CD1c-positive myeloid dendritic cell (primary cell): ENCODE results near the gene CARD11.

Experiments
- DNase-seq: peaks from one replicate; pipeline ENCODE4 v3.0.0-alpha.2; 2016; ENCODE audit errors: extremely low spot score

Gene CARD11

GRCh38 chr7:2982831-2983230, 60.8 kb downstream of the CARD11 start:
- DNase-seq = peak; percentile 34

- no peak for DNase-seq
Measured at GRCh38 chr7:2982401-2982800, 61.3 kb downstream of the CARD11 start.

DNA sequence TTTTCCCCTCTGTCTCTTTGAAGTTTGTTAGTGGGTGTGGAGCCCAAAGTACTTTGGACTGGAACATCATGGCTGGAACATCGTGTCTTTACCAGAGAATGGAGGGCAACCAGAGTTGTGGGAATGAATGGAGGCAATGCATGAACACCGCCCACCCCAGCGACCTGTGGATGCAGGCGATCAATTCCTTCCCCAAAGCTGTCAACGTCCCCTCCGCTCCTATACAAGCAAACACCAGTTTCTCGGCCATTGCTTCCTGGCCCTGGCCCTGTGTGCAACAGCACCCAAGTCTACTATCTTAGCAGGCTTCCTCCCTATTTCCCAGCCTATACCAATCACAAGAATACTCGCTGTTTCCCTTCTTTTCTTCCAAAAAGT, 62.6 kb downstream of the CARD11 start:
- DNase-seq = no peak

- DNase-seq = peak; percentile 61
Measured at GRCh38 chr7:2980401-2981102, 63.1 kb downstream of the CARD11 start.

- DNase-seq = no peak
Measured at GRCh38 chr7:2979951-2980350, 63.7 kb downstream of the CARD11 start.

- DNase-seq = no peak
Measured at GRCh38 chr7:2979201-2979631, 64.5 kb downstream of the CARD11 start.

DNA sequence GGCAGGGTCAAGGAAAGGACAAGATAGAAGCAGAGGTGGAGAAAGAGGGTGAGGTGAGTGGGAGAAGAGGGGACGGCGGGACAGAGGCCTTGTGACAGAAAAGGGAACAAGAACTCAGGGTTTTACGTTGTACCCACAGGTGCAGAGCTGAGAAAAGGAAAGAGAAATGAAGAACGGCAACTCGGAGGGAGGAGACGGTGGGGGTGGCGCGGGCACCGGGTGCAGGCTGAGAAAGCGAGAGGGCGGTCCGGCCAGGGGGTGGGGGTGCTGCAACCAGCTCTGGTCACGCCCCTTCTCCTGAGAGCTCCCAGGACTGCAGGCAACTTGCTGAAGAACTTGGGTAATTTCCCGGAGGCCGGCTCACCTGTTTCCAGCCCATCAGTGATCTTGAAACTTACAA, 65.3 kb downstream of the CARD11 start:
- DNase-seq = peak; percentile 35

DNA sequence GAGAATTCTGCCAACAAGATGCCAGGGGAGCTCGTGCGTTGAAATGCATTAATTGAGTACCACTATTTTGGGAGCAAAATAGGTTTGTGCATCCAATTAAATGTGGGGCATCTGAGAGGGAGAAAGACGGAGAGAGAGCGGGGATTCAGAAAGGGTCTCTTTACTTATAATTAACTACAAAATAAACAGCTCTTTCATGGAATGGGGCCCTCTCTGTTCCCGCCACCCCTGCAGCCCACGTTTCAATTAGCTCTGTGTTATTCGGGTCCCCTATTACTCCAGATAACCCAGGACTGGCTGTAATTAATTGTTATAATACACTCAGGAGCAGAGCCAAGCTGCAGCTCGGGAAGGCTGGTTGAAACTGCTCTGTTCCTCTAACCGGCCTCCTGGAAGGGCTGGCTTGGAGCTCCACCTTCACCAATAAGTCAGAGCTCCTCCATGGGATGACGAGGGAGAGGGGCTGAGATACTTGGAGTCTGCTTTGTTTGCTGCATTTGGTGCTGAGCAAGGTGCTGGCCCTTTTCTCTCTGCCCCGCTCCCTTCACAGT, 67.8 kb downstream of the CARD11 start:
- DNase-seq = no peak

GRCh38 chr7:2974093-2974819, 69.4 kb downstream of the CARD11 start:
- no peak for DNase-seq

DNA sequence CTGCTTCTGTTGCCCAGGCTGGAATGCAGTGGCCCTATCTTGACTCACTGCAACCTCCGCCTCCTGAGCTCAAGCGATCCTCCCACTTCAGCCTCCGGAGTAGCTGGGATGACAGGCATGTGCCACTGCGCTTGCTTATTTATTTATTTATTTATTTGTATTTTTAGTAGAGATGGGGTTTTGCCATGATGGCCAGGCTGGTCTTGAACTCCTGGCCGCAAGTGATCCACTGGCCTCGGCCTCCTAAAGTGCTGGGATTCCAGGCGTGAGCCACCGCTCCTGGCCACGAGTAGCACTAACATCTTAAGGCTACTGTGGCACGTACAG, 70.9 kb downstream of the CARD11 start:
- DNase-seq = no peak

DNA sequence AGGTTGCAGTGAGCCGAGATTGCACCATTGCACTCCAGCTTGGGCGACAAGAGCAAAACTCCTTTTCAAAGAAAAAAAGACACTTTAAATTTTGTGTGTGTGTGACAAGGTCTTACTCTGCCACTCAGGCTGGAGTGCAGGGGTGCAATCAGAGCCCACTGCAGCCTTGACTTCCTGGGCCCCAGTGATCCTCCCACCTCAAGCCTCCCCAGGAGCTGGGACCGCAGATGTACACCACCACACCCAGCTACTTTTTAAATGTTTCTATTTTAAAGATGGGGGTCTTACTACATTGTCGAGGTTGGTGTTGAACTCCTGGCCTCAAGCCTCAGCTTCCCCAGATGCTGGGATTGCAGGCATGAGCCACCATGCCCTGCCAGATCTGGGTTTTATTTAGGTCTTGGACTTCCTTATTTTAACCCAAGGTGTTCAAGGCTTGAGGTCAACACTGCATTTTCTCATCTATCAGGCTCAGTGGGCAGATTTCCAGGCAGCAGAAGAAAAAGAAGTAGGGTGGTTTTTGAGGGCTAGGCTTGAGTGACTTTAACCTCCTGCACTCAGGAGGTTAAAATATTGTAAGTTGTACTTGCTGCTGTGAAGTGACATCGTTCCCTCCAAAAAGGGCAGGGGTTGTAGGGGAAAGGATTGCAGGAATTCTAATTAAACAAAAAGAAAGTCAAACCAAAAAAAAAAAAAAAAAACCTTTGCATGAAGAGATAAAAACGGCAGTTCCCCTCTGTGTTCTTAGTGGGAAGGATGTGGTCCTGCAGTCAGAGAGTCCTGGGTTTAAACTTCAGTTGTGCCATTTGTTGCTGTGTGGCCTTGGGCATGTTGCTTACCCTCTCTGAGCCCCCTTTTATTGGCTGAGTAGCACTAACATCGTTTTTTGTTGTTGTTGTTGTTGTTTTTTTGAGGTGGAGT, 71.5 kb downstream of the CARD11 start:
- DNase-seq = no peak

- no peak for DNase-seq
Measured at GRCh38 chr7:2970861-2971260, 72.8 kb downstream of the CARD11 start.

GRCh38 chr7:2970307-2970664, 73.4 kb downstream of the CARD11 start:
- no peak for DNase-seq

DNA sequence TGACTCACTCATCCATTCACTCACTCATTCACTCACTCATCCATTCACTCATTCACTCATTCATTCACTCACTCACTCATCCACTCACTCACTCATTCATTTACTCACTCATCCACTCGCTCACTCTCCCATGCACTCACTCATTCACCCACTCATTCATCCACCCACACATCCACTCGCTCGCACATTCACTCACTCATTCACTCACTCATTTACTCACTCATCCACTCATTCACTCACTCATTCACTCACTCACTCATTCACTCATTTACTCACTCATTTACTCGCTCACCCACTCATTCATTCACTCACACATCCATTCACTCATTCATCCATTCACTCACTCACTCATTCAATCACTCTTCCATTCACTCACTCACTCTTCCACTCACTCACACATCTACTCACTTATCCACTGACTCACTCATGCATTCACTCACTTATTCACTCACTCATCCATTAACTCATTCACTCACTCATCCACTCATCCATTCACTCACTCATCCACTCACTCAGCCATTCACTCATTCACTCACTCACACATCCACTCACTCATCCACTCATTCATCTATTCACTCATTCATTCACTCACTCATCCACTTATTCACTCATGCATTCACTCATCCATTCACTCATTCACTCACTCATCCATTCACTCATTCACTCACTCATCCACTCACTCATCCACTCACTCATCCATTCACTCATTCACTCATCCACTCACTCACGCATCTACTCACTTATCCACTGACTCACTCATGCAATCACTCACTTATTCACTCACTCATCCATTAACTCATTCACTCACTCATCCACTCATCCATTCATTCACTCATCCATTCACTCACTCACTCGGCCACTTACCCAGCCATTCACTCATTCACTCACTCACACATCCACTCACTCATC, 74.0 kb downstream of the CARD11 start:
- DNase-seq = no peak

- DNase-seq = no peak
Measured at GRCh38 chr7:2968616-2969397, 74.9 kb downstream of the CARD11 start.

- DNase-seq = no peak
Measured at GRCh38 chr7:2968176-2968575, 75.5 kb downstream of the CARD11 start.

DNA sequence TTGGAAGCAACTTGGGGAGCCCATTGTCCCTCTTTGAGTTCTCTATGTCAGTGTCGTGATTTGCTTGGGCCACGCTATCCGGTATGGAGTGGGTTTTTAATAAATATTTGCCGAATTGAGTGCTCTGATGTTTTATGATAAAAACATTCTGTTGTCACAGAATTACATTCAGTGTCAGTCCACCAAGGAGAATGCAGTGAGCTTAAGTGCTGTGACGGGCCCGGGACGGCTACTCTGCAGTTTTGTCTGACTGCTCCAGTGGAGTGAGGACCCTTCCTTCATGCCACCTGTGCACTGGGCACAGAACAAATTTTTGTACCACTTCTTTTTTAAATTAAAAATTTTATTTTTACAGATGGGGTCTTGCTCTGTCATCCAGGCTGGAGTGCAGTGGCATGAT, 76.0 kb downstream of the CARD11 start:
- DNase-seq = no peak

- no peak for DNase-seq
Measured at GRCh38 chr7:2967253-2967652, 76.4 kb downstream of the CARD11 start.

DNA sequence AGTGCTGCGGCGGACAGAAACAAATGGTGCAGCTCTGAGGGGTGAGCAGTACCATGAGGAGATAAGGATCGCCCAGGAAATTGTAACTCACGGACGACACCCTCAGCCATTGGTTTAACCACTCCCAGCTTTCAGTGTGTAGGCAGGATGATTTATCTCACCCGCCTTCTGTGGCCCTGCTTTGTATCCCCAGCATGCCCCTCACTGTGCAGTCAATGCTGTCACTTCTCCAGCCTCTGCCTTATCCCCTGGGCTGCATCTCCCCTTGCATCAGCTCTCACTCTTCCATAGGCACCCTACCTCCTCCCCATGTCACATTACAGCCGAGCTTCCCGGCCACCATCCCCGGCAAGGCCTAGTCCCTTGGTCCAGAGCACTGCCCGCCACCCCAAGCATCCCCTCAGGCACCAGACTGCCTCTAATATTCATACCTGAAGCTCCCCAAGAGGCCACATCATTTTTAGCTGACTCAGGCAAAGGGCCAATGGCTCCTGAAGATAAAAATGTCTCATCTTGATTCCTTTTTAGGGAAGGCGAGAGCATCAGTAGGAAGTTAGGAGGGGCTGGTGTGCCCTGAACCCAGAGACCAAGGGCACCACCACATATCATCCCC, 77.1 kb downstream of the CARD11 start:
- DNase-seq = no peak

- no peak for DNase-seq
Measured at GRCh38 chr7:2965745-2966270, 77.9 kb downstream of the CARD11 start.
